ENCODE measurements around the gene AHSG.

DNA sequence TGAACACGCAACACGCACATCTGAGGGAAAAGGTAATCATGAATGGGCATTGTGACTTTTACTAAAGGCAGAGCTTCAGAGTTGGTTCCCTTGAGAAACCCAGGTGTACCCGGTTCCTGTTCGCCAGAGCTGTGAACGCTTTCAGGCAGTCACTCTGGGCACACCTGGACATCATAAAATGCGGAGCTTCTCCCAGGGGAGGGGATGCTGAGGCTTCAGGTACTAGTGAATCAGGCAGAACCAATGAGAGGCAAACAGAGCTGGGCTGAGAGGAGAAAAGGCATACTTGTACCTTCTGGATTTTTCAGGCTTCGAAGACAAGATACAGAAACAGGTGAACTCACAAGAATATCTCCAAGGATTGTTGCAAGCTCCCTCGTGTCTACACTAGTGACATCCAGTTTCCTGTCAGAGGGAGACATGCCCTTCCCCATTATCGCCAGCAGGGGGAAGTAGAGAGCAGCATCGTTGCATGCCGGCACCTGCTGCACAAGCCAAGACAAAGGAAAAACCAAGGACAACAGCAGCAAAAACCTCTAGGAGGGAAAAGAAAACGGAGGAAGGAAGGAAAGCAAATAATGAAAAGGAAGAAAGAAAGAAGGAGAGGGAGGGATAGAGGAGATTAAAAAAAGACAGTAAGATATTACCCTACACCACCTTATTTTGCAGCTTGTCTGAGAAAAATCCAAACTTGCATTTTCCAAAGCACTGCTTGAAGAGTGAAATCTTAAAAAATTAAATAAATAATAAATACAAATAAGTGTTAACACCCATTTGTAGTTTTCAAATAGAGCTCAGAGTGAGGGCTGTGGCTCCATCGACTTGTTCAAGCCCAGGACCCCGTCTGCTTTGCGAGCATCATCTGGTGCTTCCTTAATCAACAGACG lies 2.0 kb downstream of the AHSG start:
- TF ChIP-seq, protein P1, sequence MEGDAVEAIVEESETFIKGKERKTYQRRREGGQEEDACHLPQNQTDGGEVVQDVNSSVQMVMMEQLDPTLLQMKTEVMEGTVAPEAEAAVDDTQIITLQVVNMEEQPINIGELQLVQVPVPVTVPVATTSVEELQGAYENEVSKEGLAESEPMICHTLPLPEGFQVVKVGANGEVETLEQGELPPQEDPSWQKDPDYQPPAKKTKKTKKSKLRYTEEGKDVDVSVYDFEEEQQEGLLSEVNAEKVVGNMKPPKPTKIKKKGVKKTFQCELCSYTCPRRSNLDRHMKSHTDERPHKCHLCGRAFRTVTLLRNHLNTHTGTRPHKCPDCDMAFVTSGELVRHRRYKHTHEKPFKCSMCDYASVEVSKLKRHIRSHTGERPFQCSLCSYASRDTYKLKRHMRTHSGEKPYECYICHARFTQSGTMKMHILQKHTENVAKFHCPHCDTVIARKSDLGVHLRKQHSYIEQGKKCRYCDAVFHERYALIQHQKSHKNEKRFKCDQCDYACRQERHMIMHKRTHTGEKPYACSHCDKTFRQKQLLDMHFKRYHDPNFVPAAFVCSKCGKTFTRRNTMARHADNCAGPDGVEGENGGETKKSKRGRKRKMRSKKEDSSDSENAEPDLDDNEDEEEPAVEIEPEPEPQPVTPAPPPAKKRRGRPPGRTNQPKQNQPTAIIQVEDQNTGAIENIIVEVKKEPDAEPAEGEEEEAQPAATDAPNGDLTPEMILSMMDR (IDR thresholded peaks at IDR 0.05) = peak; percentile 82 to 98 (median 91)
- no peak for TF ChIP-seq POLR2A (IDR thresholded peaks at IDR 0.05)
